Gastroesophageal sphincter (tissue), 3 donors: Measurements from ENCODE around the gene MESD.

Source experiments
- POLR2AphosphoS5 ChIP-seq: sonication (generic); formaldehyde crosslinking; IDR thresholded peaks from one replicate; pipeline ENCODE4 v1.6.1; 2017; ENCODE audit warnings: antibody characterized with exemption
- TF ChIP-seq, protein P1 (sequence below), 4 experiments: fragments of 200-600 bp in 2 of 4; fragments of 450-650 bp in 2 of 4; sonication (generic) in 1 of 4; IDR thresholded peaks; one replicate each; pipeline ENCODE4 v1.5.1; 2017 to 2019; ENCODE audit warnings: antibody characterized with exemption in 4 of 4, mild to moderate bottlenecking in 2 of 4, moderate library complexity in 2 of 4

DNA sequence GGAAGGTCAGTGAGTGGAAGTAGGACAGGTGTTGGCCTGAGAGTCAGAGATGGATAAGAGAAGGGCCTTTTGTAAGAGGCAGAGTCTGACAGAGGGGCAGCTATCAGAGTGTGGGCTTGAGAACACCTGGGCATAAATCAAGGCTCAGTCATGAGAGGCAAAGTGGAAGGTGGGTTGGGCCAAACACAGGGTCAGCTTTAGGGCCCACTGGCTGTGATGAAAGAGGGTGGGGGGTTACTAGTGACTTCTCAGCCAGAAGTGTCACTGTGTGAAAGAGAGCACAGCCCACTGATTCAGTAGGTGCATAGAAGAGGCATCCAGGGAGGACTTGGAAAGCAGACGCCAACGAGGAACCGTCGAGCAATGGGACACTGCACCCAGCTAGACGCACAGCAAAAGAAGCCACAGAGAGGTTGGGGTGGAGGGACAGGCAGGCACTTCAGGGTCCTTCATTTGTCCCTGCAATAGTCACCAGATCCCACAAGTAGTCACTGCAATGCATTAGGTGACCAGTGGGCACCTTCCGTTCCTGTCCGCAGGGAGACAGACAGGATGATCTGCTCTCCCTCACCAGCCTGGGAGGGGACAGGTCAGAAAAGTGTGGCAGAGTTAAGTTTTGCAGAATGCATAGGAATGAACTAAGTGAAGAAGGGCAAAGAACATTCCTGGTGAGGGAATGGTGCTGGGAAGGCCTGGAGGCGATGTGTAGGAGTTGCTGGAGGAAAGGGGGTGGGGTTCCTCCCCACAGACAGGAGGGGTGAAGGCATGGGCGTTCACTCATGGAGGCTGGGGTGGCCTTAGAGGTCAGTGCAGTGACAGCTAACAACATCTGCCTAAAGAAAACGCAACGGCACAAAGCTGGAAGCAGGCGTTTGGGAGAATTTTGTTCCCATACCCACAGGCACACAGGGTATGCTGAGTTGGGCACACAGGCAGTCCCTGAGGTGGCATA, 36.3 kb downstream of the MESD start:
- TF ChIP-seq POLR2AphosphoS5 = no peak
- TF ChIP-seq, protein P1, sequence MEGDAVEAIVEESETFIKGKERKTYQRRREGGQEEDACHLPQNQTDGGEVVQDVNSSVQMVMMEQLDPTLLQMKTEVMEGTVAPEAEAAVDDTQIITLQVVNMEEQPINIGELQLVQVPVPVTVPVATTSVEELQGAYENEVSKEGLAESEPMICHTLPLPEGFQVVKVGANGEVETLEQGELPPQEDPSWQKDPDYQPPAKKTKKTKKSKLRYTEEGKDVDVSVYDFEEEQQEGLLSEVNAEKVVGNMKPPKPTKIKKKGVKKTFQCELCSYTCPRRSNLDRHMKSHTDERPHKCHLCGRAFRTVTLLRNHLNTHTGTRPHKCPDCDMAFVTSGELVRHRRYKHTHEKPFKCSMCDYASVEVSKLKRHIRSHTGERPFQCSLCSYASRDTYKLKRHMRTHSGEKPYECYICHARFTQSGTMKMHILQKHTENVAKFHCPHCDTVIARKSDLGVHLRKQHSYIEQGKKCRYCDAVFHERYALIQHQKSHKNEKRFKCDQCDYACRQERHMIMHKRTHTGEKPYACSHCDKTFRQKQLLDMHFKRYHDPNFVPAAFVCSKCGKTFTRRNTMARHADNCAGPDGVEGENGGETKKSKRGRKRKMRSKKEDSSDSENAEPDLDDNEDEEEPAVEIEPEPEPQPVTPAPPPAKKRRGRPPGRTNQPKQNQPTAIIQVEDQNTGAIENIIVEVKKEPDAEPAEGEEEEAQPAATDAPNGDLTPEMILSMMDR (IDR thresholded peaks at IDR 0.05) = no peak
